Type B pancreatic cell (in vitro differentiated cells): ENCODE results near the gene ACTC1. TPM values are rescaled to one million over a fixed set of nuclear protein-coding genes. Genes with fewer than 3 reads are reported as not detected.
"Not testable (repeated sequence)": the region's sequence is repeated elsewhere in the genome, so short reads cannot be mapped to it uniquely, and the experiment has no call there.

Source experiments
- DNase-seq: peaks from one replicate; pipeline ENCODE4 v3.0.0; 2021; ENCODE audit warnings: mixed read lengths; ENCODE audit not compliant: unreplicated experiment; ENCODE audit errors: extremely low spot score
- H3K27ac Mint-ChIP-seq: 2 replicates; pipeline ENCODE4 v1.8.0; 2021; ENCODE audit warnings: mild to moderate bottlenecking, mixed read lengths
- H3K27me3 Mint-ChIP-seq: 2 replicates; pipeline ENCODE4 v1.8.0; 2021; ENCODE audit warnings: mixed read lengths
- H3K36me3 Mint-ChIP-seq: 2 replicates; pipeline ENCODE4 v1.8.0; 2021; ENCODE audit warnings: mixed read lengths
- H3K4me1 Mint-ChIP-seq: one replicate; pipeline ENCODE4 v1.8.0; 2021; ENCODE audit warnings: mixed read lengths; ENCODE audit not compliant: unreplicated experiment
- H3K4me3 Mint-ChIP-seq: 2 replicates; pipeline ENCODE4 v1.8.0; 2021; ENCODE audit warnings: mild to moderate bottlenecking, mixed read lengths
- H3K9me3 Mint-ChIP-seq: 2 replicates; pipeline ENCODE4 v1.8.0; 2021; ENCODE audit warnings: mixed read lengths
- CTCF ChIP-seq: fragments of 200-600 bp; sonication (generic); conservative IDR thresholded peaks from 2 replicates; pipeline ENCODE4 v1.5.0; 2021; ENCODE audit warnings: antibody characterized with exemption, mild to moderate bottlenecking
- total RNA-seq: library from RNA; stranded (reverse); gene quantifications from 2 replicates; pipeline ENCODE4 v1.2.1, GENCODE V29; 2021; ENCODE audit warnings: low replicate concordance

The ACTC1 gene
- total RNA-seq, 1 donor from 2014 or later, result 19.7 TPM

DNA sequence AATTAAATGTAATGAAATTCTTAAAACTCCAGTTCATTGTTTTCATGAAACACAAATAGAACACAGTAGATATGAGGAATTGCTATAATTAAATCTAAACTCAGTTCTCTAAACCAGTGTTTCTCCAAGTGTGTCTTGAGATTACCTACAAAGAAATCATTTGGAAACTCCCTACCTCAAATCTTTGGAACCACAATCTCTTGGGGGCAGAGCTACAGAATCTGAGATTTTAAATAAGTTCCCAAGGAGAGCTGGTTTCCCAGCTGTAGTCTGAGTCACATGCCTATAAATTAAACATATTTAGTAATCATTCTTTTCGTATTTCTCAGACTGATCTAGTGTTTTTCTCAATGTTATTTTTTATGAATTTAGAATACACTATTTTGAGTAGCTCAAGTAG is 17.0 kb upstream of the ACTC1 start:
- Mint-ChIP-seq H3K36me3 (no peaks in the 10 kb centered on the region), H3K4me3 (no peak overlapping the region), H3K9me3 (no peaks in the 10 kb centered on the region), H3K27ac (no peak overlapping the region), H3K4me1 (no peaks in the 10 kb centered on the region), H3K27me3 (no peaks in the 10 kb centered on the region)
- no peak for TF ChIP-seq CTCF
- DNase-seq, result no peak

DNA sequence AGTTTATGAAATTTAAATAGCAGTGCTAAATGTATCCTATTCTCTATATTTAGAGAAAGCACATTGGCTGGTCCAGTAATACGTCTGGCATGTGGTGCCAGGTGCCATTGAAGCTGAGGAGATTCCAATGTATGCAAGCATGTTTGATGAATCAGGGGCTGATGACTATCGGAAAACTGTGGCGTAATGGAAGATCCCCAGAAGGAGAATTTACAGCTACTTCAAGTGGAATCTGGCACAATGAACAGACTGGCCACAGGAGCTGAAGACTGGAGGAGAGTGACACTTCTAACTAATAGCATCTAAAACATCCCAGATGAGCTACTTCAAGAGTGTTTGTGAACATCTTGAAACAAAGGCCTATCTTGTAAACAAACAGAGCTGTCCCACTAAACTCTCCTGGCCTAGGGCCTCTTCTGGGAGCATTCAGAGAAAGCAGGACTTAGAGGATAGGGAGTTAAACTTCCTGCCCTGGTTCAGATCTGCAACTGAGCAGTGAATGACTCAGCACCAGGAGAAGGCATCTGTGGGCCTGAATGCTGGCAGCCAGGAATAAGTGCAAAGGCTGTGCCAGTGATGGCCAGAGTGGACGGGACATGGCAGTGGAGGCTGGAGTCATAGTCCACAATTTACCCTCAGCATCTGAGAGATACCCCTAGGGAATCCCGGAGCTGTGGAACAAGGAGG is 15.2 kb upstream of the ACTC1 start:
- no peak for TF ChIP-seq CTCF
- Mint-ChIP-seq H3K27ac (no peak overlapping the region), H3K36me3 (no peaks in the 10 kb centered on the region), H3K9me3 (no peaks in the 10 kb centered on the region), H3K4me1 (no peaks in the 10 kb centered on the region), H3K27me3 (no peaks in the 10 kb centered on the region), H3K4me3 (no peak overlapping the region)
- no peak for DNase-seq

DNA sequence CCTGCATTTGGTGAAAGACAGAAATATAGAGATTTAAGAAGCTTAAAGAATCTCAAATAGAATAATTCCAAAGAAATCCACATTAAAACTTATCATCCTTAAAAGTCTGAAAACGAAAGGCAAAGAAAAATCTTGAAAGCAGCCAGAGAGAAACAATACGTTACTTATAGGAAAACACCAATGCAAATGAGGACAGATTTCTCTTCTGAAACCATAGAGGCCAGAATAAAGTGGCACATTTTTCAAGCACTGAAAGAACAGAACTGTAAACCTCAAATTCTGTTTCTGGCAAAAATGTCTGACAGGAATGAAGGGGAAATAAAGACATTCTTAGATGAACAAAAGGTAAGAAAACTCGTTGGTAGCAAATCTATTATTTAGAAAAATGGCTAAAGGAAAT is 13.8 kb upstream of the ACTC1 start:
- H3K9me3 Mint-ChIP-seq, result no peaks in the 10 kb centered on the region
- no peak overlapping the region for H3K27ac Mint-ChIP-seq
- H3K4me3 Mint-ChIP-seq, result no peak overlapping the region
- no peaks in the 10 kb centered on the region for H3K4me1 Mint-ChIP-seq
- TF ChIP-seq CTCF, result no peak
- no peaks in the 10 kb centered on the region for H3K36me3 Mint-ChIP-seq
- H3K27me3 Mint-ChIP-seq, result peaks cover 7% of the 10 kb centered on the region
- DNase-seq, result no peak

DNA sequence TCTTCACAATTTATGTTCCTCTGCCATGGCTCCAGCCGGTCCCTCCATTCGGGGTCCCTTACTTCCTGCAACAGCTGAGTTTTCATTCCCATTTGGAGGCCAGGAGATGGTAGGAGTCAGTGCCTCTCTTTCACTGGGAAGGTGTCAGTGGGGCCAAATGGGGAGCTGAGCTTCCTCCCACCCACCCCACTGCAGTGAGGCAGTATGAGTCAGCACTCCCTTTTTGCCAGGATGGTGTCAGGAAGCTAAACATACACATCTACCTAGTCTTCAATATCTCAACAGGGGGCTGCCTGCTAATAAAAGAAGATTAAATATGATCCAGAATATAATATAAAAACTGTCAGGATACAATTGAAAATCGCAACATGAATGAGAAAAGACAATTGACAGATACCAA is 12.7 kb upstream of the ACTC1 start:
- no peaks in the 10 kb centered on the region for H3K4me1 Mint-ChIP-seq
- no peak for DNase-seq
- H3K27me3 Mint-ChIP-seq, result peaks cover 7% of the 10 kb centered on the region
- H3K4me3 Mint-ChIP-seq, result no peak overlapping the region
- no peak overlapping the region for H3K27ac Mint-ChIP-seq
- no peaks in the 10 kb centered on the region for H3K9me3 Mint-ChIP-seq
- H3K36me3 Mint-ChIP-seq, result no peaks in the 10 kb centered on the region
- TF ChIP-seq CTCF, result no peak

DNA sequence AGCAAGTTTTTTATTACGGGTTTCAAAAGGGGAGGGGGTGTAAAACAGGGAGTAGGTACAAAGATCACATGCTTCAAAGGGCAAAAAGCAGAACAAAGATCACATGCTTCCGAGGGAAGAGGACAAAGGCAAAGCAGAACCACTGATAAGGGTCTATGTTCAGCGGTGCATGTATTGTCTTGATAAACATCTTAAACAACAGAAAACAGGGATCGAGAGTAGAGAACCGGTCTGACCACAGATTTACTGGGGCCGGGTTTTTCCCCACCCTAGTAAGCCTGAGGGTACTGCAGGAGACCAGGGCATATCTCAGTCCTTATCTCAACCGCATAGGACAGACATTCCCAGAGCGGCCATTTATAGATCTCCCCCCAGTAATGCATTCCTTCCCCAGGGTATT is 11.9 kb upstream of the ACTC1 start:
- not testable (repeated sequence) for H3K36me3 Mint-ChIP-seq, H3K4me1 Mint-ChIP-seq, H3K27ac Mint-ChIP-seq, H3K9me3 Mint-ChIP-seq, H3K27me3 Mint-ChIP-seq, H3K4me3 Mint-ChIP-seq, DNase-seq

- no peak for DNase-seq
- no peak overlapping the region for H3K27ac Mint-ChIP-seq
- H3K36me3 Mint-ChIP-seq, result no peaks in the 10 kb centered on the region
- H3K27me3 Mint-ChIP-seq, result peaks cover 9% of the 10 kb centered on the region
- no peak overlapping the region for H3K4me3 Mint-ChIP-seq
- TF ChIP-seq CTCF, result no peak
- no peaks in the 10 kb centered on the region for H3K9me3 Mint-ChIP-seq
- peaks cover 6% of the 10 kb centered on the region for H3K4me1 Mint-ChIP-seq
Observed at GRCh38 chr15:34804776-34805175, 9.4 kb upstream of the ACTC1 start.
